OCI-LY3 (cell line): ENCODE results near the gene NXPH4.

Experiments
- EZH2phosphoT487 ChIP-seq: fragments of 200-600 bp; shearing (Covaris generic); IDR thresholded peaks from 2 replicates; pipeline ENCODE4 v1.6.1; 2018; ENCODE audit warnings: antibody characterized with exemption, mixed run types, low read depth
- TF ChIP-seq, protein P1 (sequence below): fragments of 200-600, 300-600 bp; sonication (generic); IDR thresholded peaks from 2 replicates; pipeline ENCODE4 v1.5.1; 2014; ENCODE audit warnings: antibody characterized with exemption, low read length, low read depth

DNA sequence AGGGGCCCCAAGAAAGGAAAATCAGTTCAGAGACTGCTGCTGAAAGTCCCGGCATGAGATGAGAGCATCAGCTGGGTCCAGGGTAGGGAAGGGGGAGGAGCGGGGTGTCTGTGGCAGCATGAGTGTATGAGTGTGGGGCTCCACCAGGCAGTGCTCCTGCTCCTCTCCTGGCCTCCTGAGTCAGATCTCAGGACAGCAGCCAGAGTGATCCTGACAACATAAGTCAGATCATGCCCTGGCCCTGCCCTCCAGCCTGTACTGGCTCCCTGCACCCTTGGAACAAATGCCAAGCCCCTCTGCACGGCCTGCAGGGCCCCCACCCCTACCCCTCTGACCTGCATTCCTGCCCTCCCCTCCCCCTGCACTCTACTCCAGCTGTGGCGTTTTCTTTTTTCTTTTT is 44.9 kb upstream of the NXPH4 start:
- TF ChIP-seq, protein P1, sequence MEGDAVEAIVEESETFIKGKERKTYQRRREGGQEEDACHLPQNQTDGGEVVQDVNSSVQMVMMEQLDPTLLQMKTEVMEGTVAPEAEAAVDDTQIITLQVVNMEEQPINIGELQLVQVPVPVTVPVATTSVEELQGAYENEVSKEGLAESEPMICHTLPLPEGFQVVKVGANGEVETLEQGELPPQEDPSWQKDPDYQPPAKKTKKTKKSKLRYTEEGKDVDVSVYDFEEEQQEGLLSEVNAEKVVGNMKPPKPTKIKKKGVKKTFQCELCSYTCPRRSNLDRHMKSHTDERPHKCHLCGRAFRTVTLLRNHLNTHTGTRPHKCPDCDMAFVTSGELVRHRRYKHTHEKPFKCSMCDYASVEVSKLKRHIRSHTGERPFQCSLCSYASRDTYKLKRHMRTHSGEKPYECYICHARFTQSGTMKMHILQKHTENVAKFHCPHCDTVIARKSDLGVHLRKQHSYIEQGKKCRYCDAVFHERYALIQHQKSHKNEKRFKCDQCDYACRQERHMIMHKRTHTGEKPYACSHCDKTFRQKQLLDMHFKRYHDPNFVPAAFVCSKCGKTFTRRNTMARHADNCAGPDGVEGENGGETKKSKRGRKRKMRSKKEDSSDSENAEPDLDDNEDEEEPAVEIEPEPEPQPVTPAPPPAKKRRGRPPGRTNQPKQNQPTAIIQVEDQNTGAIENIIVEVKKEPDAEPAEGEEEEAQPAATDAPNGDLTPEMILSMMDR: no peak
- no peak for TF ChIP-seq EZH2phosphoT487
